ENCODE results near the gene CYP19A1. TPM values are rescaled to one million over a fixed set of nuclear protein-coding genes. Genes with fewer than 3 reads are reported as not detected.

Gene CYP19A1
- total and polyA plus RNA-seq, 2 of the 8 experiments (the other 6 are each of a cell fraction or from before 2014, with no cell fraction given): not detected

- Histone ChIP-seq H2AK5ac (ENCODE audit: low read depth, low read length) (no peak overlapping the region), H3K23me2 (ENCODE audit: low read depth, low read length) (no peaks in the 10 kb centered on the region), H3K79me1 (ENCODE audit: low read depth, low read length) (no peaks in the 10 kb centered on the region), H3K4me3 (ENCODE audit: extremely low read depth in 1 of 4, insufficient read depth in 2 of 4, low read depth in 3 of 4, low read length in 4 of 4) (no peak overlapping the region), H3K9ac (replicated peaks in 1 of 4; ENCODE audit: extremely low read depth in 1 of 4, low read depth in 3 of 4, low read length in 3 of 4) (no peak overlapping the region), H2BK15ac (ENCODE audit: low read length) (no peak overlapping the region), H3K4me1 (replicated peaks in 1 of 4; ENCODE audit: control insufficient read depth in 3 of 4, insufficient read depth in 4 of 4, low read length in 3 of 4) (no peaks in the 10 kb centered on the region), H4K8ac (ENCODE audit: extremely low read depth, insufficient read depth, low read length) (no peak overlapping the region), H3K4ac (replicated peaks; ENCODE audit: insufficient read length, low read depth, low read length) (no peak overlapping the region), H3K27ac (ENCODE audit: low read depth, low read length) (no peak overlapping the region), H4K91ac (replicated peaks; ENCODE audit: insufficient read length, low read length) (no peak overlapping the region), H3K18ac (ENCODE audit: extremely low read depth, low read length) (no peak overlapping the region), H3K27me3 (replicated peaks in 1 of 4; ENCODE audit: control insufficient read depth in 3 of 4, extremely low read depth in 1 of 4, insufficient read depth in 3 of 4, low read length in 3 of 4) (peaks cover 0 to 3% (median under 1%) of the 10 kb centered on the region in 4 experiments; a peak in 2 of 7 replicates), H2BK5ac (ENCODE audit: low read depth, low read length) (no peak overlapping the region), H3K79me2 (ENCODE audit: control insufficient read depth in 1 of 2, insufficient read depth in 2 of 2, low read length in 2 of 2) (no peaks in the 10 kb centered on the region), H2BK20ac (ENCODE audit: low read length) (no peak overlapping the region), H3K56ac (replicated peaks; ENCODE audit: insufficient read length, low read depth, low read length) (no peak overlapping the region), H2BK12ac (ENCODE audit: low read depth, low read length) (no peak overlapping the region), H2AFZ (ENCODE audit: low read length) (no peak overlapping the region), H4K5ac (ENCODE audit: insufficient read length, low read depth, low read length) (no peak overlapping the region), H3K23ac (ENCODE audit: insufficient read length) (no peak overlapping the region), H4K20me1 (replicated peaks in 1 of 2; ENCODE audit: control insufficient read depth in 1 of 2, insufficient read depth in 2 of 2, low read length in 2 of 2) (no peaks in the 10 kb centered on the region), H2BK120ac (replicated peaks; ENCODE audit: low read depth, low read length) (no peak overlapping the region), H3K14ac (ENCODE audit: insufficient read length) (no peak overlapping the region), H3K9me3 (ENCODE audit: insufficient read depth in 2 of 2, low read depth in 1 of 2, low read length in 1 of 2) (no peaks in the 10 kb centered on the region), H3K4me2 (ENCODE audit: insufficient read depth in 1 of 2, low read depth in 2 of 2, low read length in 2 of 2) (no peak overlapping the region), H3K36me3 (ENCODE audit: control insufficient read depth in 2 of 4, insufficient read depth in 4 of 4, low read length in 3 of 4) (no peaks in the 10 kb centered on the region; a peak in 1 of 8 replicates)
- ChIA-PET CTCF (ENCODE audit: partially characterized antibody) (interaction anchor here (1.0 to 1.2 kb wide), 4 partner anchors 20 to 95 kb away, joined by 3 read pairs; no protein-coding TSS in a partner anchor), POLR2A (ENCODE audit: partially characterized antibody) (no interaction called here)
- FAIRE-seq (no peak), DNase-seq (ENCODE audit: low read depth in 1 of 2, low spot score in 2 of 2) (no peak)
- 79% methylated on average over 3 of the region's 3 CpGs; no CpG with 5 or more reads in 1 of the 2 experiments for WGBS, 2 experiments (ENCODE audit: extremely low coverage in 1 of 2, insufficient coverage in 1 of 2, insufficient read length in 1 of 2, insufficient replicate concordance in 2 of 2, low coverage in 1 of 2, low lambda C conversion rate in 2 of 2, missing lambda C conversion rate in 1 of 2)
- TF ChIP-seq CEBPB (IDR thresholded peaks at IDR 0.05; ENCODE audit: low read depth, low read length) (no peak), SP2 (IDR thresholded peaks at IDR 0.05; ENCODE audit: low read length) (no peak), RNF2 (IDR thresholded peaks at IDR 0.05; ENCODE audit: borderline replicate concordance, low read depth, low read length, missing control alignments, poor library complexity, severe bottlenecking) (no peak)
Measured at GRCh38 chr15:51307325-51307724, 31.1 kb downstream of the CYP19A1 start.
